ENCODE results near the gene C2orf66.

- TF ChIP-seq CTCF (IDR thresholded peaks at IDR 0.05) (no peak), POLR2A (IDR thresholded peaks at IDR 0.05) (no peak)
Observed at GRCh38 chr2:196804381-196804780, 4.8 kb downstream of the C2orf66 start.

Data from body of pancreas (tissue), 4 donors.